Tibial nerve (tissue), 3 donors: ENCODE results near the gene MITF.

Experiments
- POLR2A ChIP-seq, 2 donors: fragments of 450-650 bp; IDR thresholded peaks; one replicate each; pipeline ENCODE4 v1.6.1; 2017; ENCODE audit warnings: antibody characterized with exemption in 2 of 2, mild to moderate bottlenecking in 2 of 2, moderate library complexity in 2 of 2
- TF ChIP-seq, protein P1 (sequence below), 5 experiments: fragments of 200-600 bp in 3 of 5; fragments of 450-650 bp in 2 of 5; sonication (generic) in 3 of 5; IDR thresholded peaks; one replicate each; pipeline ENCODE4 v1.5.1; 2016 to 2019; ENCODE audit warnings: antibody characterized with exemption in 5 of 5, mild to moderate bottlenecking in 3 of 5, moderate library complexity in 2 of 5

DNA sequence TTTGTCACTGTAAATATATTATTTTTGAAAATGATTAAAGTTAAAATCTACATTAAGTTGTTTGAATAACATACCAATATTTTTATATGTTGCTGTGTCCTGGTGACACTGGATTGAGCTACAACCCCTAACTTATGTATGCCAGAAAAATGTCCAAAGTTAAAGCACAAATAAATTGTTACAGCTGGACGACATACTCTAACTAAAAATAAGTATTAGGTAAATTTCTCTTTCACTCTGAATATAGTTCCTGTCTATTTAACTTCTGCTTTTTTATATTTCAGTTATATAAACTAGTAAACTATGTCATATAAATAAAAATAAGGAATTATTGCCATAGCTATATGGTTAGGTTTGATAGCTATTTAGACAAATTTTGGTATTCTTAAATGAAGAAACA is 141.8 kb downstream of the MITF start:
- TF ChIP-seq POLR2A (IDR thresholded peaks at IDR 0.05): no peak
- TF ChIP-seq, protein P1, sequence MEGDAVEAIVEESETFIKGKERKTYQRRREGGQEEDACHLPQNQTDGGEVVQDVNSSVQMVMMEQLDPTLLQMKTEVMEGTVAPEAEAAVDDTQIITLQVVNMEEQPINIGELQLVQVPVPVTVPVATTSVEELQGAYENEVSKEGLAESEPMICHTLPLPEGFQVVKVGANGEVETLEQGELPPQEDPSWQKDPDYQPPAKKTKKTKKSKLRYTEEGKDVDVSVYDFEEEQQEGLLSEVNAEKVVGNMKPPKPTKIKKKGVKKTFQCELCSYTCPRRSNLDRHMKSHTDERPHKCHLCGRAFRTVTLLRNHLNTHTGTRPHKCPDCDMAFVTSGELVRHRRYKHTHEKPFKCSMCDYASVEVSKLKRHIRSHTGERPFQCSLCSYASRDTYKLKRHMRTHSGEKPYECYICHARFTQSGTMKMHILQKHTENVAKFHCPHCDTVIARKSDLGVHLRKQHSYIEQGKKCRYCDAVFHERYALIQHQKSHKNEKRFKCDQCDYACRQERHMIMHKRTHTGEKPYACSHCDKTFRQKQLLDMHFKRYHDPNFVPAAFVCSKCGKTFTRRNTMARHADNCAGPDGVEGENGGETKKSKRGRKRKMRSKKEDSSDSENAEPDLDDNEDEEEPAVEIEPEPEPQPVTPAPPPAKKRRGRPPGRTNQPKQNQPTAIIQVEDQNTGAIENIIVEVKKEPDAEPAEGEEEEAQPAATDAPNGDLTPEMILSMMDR (IDR thresholded peaks at IDR 0.05): no peak
